GM12891 (cell line): ENCODE data around the gene LRCH2.

Experiments
- PAX5 ChIP-seq: IDR thresholded peaks from 2 replicates; pipeline ENCODE4 v1.6.1; 2011; ENCODE audit warnings: low read length, moderate library complexity, mild to moderate bottlenecking; ENCODE audit not compliant: insufficient read depth, severe bottlenecking
- POLR2A ChIP-seq: IDR thresholded peaks from 2 replicates; pipeline ENCODE4 v1.6.1; 2011; ENCODE audit warnings: low read depth, low read length, control low read depth
- POLR2AphosphoS5 ChIP-seq: IDR thresholded peaks from 2 replicates; pipeline ENCODE4 v1.6.1; 2011; ENCODE audit warnings: low read depth, low read length, control low read depth
- POU2F2 ChIP-seq: IDR thresholded peaks from 2 replicates; pipeline ENCODE4 v1.6.1; 2011; ENCODE audit warnings: low read depth, mild to moderate bottlenecking, control low read depth, low read length, moderate library complexity
- SPI1 ChIP-seq: IDR thresholded peaks from 2 replicates; pipeline ENCODE4 v1.6.1; 2011; ENCODE audit warnings: low read depth, low read length, control low read depth
- TAF1 ChIP-seq: IDR thresholded peaks from 2 replicates; pipeline ENCODE4 v1.6.1; 2011; ENCODE audit warnings: low read depth, low read length, control low read depth

DNA sequence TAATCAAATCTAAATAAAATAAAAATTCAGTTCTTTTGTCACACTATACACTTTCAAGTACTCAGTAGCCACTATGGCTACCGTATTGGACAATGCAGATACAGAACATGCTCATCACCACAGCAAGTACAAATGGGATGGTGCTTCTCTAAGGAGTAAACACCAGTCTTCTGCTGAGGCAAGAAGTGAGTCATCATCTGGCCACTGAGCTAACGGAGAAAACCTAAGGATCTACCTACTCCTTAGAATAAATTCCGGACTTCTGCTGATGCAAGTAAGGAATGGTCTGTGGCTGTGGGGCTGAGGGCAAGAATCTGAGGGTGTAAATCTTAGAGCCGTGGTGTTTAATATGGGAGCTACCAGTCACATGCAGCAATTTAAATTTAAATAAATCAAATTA lies 56.0 kb downstream of the LRCH2 start:
- TF ChIP-seq POLR2AphosphoS5 (no peak), TAF1 (no peak), POLR2A (no peak), POU2F2 (no peak), PAX5 (no peak), SPI1 (no peak)
